GM21786 (cell line): ENCODE measurements around the gene GAREM1.
"Not testable (repeated sequence)": the region's sequence is repeated elsewhere in the genome, so short reads cannot be mapped to it uniquely, and the experiment has no call there.

ENCODE experiments used
- ATAC-seq: cut with Tn5 transposase; IDR thresholded peaks from one replicate; pipeline ENCODE4 v1.9.1; 2021; ENCODE audit not compliant: unreplicated experiment

GAREM1 gene

GRCh38 chr18:32262092-32262491 is 208.6 kb downstream of the GAREM1 start:
- ATAC-seq, result no peak

DNA sequence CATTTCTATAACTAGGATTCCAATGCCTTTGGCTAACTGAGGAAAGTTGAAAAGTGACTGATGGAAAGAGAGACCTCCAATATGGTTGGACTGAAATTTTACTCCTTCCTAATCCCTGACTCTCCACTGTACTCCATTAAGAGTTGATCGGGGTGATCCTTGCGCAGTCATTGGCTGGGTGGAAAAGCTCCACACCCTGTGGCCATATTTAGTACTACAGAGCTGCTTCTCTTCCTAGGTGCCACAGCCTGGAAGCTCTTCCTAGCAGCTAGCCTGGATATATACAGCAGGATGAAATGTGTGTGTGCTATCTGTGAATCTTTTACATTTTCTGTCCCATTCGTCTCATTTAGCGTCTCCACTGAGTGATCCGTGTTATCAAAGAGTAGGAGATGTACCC is 209.7 kb downstream of the GAREM1 start:
- ATAC-seq, result no peak

DNA sequence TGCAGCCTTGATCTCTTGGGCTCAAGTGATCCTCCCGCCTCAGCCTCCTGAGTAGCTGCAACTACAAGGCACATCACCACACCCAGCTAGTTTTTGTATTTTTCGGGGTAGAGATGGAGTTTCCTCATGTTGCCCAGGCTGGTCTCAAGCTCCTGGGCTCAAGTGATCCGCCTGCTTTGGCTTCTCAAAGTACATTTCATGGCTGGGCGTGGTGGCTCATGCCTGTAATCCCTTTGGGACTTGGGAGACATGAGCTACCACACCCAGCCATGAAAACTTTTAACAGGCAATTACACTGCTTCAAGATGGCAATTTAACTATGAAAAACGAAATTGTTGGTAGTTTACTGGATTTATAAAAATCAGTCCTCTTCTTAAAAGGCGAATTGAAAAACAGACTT is 211.1 kb downstream of the GAREM1 start:
- no peak for ATAC-seq

DNA sequence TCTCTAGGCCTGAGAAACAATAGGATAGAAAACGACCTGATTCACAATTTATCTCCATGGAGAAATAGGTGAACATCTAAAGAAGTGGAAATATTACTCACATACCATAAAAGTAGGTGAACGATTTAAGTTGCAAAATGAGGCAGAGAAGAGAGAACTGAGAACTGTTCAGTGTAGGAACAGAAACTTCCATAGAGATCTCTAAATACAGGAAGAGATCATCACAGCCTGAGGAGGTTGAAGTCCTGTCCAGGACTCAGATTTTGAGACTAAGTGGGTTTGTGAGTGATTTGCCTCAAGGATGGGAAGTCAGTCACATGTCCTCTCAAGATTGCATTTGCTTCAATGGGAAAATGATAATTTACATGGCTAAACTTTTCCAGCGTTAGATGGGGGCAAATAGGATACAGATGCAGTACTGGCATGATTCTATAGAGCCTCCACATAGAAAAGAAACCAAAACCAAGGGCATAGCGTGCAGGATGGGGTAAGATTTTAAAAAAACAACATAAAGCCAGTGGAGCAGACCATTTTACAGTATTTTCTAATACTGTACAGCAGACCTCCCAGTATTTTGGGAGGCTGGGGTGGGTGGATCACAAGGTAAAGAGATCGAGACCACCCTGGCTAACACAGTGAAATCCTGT is 212.0 kb downstream of the GAREM1 start:
- peak; percentile 46 for ATAC-seq

DNA sequence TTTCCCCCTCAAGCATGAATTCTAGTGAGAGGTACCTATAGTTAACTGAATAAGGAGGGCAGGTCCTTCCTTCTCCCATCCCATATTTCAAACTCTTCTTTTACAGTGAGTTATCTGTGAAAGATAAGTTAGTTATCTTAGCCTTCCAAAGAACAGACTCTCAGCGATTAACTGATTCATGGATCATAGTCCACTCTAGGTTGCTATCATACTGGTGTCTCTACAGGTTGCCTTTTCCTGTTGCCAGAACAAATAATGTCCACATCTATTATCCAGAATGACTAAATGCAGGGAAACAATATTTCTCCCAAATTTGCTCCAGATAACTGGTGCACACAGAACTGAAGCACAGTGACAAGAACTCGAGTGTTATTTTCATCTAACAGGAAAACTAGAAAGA is 212.5 kb downstream of the GAREM1 start:
- ATAC-seq, result no peak

GRCh38 chr18:32257084-32257785 is 213.4 kb downstream of the GAREM1 start:
- ATAC-seq, result no peak

- ATAC-seq, result no peak
Observed at GRCh38 chr18:32255570-32255969, 215.1 kb downstream of the GAREM1 start.

GRCh38 chr18:32252141-32252860 is 218.4 kb downstream of the GAREM1 start:
- ATAC-seq, result no peak

- ATAC-seq, result no peak
Observed at GRCh38 chr18:32251466-32251865, 219.2 kb downstream of the GAREM1 start.

- ATAC-seq, result no peak
Observed at GRCh38 chr18:32249147-32249929, 221.3 kb downstream of the GAREM1 start.

DNA sequence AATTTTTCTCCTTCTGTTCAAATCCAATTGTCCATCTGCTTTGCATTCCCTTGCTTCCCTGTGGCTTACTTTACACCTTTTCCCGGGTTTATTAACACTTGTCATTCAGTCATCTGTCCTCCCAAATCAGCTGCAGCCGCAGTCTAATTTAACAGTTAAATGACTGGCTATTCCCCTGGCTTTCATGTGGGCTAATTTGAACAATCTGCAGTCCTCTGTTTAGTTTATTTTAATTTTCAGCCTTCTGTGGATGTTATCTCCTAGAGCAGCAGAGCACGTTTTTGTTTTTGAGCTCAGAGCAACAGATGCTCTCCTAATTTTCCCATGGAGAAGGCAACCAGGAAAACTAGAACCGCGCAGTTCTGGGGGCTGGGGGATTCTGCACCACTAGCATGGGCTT is 225.8 kb downstream of the GAREM1 start:
- ATAC-seq, result no peak

GRCh38 chr18:32243358-32243757 is 227.3 kb downstream of the GAREM1 start:
- no peak for ATAC-seq

DNA sequence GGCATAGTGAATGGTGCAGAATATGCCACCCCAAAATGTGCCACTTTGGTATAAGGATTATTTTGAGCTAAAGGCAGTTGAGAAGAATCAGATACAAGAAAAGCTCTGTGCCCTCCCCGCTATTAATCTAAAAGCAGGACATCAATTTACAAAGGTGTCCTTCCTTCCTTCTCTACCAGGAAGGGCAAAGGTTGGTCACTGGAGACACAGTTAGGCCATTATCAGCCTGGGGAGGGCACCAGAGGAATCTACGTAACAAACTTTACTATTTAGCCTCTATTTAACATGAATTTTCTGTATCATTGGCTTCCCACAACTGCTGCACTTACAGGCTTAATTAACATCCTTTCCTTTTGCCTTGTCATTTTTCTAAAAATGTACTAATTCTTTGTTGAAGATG is 228.3 kb downstream of the GAREM1 start:
- ATAC-seq, result no peak

GRCh38 chr18:32238635-32239268 is 231.9 kb downstream of the GAREM1 start:
- ATAC-seq, result no peak

GRCh38 chr18:32237049-32237448 is 233.6 kb downstream of the GAREM1 start:
- ATAC-seq, result no peak

DNA sequence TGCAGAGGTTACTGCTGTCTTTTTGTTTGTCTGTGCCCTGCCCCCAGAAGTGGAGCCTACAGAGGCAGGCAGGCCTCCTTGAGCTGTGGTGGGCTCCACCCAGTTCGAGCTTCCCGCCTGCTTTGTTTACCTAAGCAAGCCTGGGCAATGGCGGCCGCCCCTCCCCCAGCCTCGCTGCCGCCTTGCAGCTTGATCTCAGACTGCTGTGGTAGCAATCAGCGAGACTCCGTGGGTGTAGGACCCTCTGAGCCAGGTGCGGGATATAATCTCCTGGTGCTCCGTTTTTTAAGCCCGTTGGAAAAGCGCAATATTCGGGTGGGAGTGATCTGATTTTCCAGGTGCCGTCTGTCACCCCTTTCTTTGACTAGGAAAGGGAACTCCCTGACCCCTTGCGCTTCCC is 237.3 kb downstream of the GAREM1 start:
- not testable (repeated sequence) for ATAC-seq

- no peak for ATAC-seq
Observed at GRCh38 chr18:32219431-32220018, 251.2 kb downstream of the GAREM1 start.

GRCh38 chr18:32216390-32216789 is 254.3 kb downstream of the GAREM1 start:
- no peak for ATAC-seq

DNA sequence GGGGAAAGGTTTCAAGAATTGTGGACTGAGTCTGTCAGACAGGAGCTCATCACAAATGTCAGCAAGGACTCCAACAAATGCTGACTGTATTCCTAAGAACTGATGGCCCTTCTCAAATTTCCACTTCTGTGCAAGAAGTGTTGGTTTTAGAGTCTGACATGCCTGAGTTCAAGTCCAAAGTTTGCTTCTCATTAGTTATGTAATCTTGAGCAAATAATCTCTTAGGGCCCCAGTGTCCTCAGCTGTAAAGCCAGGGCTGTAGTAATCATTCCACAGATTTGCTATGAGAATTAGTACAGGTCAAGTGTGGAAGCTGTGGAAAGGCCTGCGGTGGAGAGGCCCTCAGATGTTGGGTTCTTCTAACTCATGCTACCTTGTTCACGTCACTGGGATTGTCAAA is 257.0 kb downstream of the GAREM1 start:
- no peak for ATAC-seq
